Measurements from ENCODE around the gene HSPA4L. TPM values are rescaled to one million over a fixed set of nuclear protein-coding genes. Genes with fewer than 3 reads are reported as not detected.
A peak's percentile ranks its signal among the peaks of the same experiment; 100 is the strongest.

HSPA4L gene
- total and polyA plus RNA-seq, 2 of the 4 experiments (the other 2 are of a cell fraction): 0.84 to 2.3 TPM

DNA sequence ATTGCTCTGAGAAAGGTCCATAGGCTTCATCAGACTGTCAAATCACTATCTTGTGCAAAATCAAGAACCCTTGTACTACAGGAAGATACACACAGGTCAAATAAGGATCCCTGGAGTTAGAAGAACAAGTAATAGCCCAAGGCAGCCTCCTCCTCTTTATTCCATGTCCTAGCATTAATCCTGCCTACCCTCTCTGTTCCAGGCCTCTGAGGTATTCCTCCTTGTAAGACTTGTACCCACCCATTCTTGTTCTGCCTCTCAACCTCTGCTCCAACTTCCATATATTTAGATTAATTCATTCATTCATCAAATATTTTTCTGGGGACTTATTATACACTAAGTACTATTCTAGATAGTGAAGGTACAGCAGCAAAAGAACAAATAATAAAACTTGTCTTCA, 88.2 kb downstream of the HSPA4L start:
- Histone ChIP-seq H2BK20ac (ENCODE audit: low read depth, low read length) (no peak overlapping the region), H2AFZ (replicated peaks; ENCODE audit: low read length, poor library complexity) (no peak overlapping the region), H2AK9ac (replicated peaks; ENCODE audit: low read depth, low read length, poor library complexity) (no peak overlapping the region), H2BK15ac (ENCODE audit: low read depth, low read length) (no peak overlapping the region), H3K14ac (replicated peaks; ENCODE audit: low read depth, low read length) (0 out of 2 replicates have a peak overlapping the region, but pooled peaks have one; percentile 3), H3K4ac (ENCODE audit: low read depth, low read length) (no peak overlapping the region), H3K4me2 (ENCODE audit: low read depth, low read length) (no peak overlapping the region), H4K8ac (ENCODE audit: low read depth in 2 of 2, low read length in 2 of 2) (no peak overlapping the region), H2BK120ac (ENCODE audit: low read depth, low read length) (no peak overlapping the region), H2BK5ac (ENCODE audit: low read depth, low read length, poor library complexity, severe bottlenecking) (no peak overlapping the region), H3K18ac (ENCODE audit: low read depth, low read length) (no peak overlapping the region), H4K5ac (ENCODE audit: low read depth, low read length) (peak overlapping the region; percentile 58; the same call in 1 of the 2 replicates), H3K27me3 (ENCODE audit: control insufficient read depth, insufficient read depth, low read length) (no peaks in the 10 kb centered on the region), H3K9me1 (ENCODE audit: insufficient read depth, low read length) (no peaks in the 10 kb centered on the region), H3K27ac (ENCODE audit: insufficient read depth, low read length) (no peak overlapping the region), H3K36me3 (ENCODE audit: control insufficient read depth, insufficient read depth, low read length) (no peaks in the 10 kb centered on the region), H3K9me3 (ENCODE audit: control insufficient read depth, insufficient read depth, low read length) (no peaks in the 10 kb centered on the region), H3K56ac (ENCODE audit: extremely low read depth, insufficient read depth, low read length) (no peak overlapping the region), H4K20me1 (ENCODE audit: insufficient read depth, low read length) (no peaks in the 10 kb centered on the region), H3K23ac (ENCODE audit: low read depth, low read length) (no peak overlapping the region), H3K4me1 (ENCODE audit: control insufficient read depth, insufficient read depth, low read length) (peaks cover 6% of the 10 kb centered on the region), H2AK5ac (ENCODE audit: low read depth, low read length) (no peak overlapping the region), H3K79me1 (ENCODE audit: low read depth in 1 of 2, low read length in 2 of 2) (peaks cover 0 to 11% of the 10 kb centered on the region in 2 experiments; a peak in 1 of 4 replicates), H3K4me3 (ENCODE audit: insufficient read depth, low read depth, low read length) (no peak overlapping the region), H4K91ac (ENCODE audit: insufficient read depth, low read depth, low read length) (no peak overlapping the region), H3K9ac (ENCODE audit: low read depth, low read length) (no peak overlapping the region)
- ATAC-seq (ENCODE audit: low read depth): no peak; the same call in 1 of the 2 replicates
- TF ChIP-seq USF2 (IDR thresholded peaks at IDR 0.05; ENCODE audit: low read depth, low read length) (no peak), SMC3 (IDR thresholded peaks at IDR 0.05; ENCODE audit: low read depth, low read length) (no peak), ELK1 (IDR thresholded peaks at IDR 0.05; ENCODE audit: borderline replicate concordance, low read depth, low read length) (no peak), MAFK (IDR thresholded peaks at IDR 0.05; ENCODE audit: low read depth, low read length) (no peak), RCOR1 (IDR thresholded peaks at IDR 0.05; ENCODE audit: insufficient replicate concordance, low read length) (no peak)
- intact Hi-C loops (cut with micrococcal nuclease) (no loop called here), in situ Hi-C loops (cut with MboI; ENCODE audit: low sequenced_read_pairs) (no loop called here), dilution Hi-C loops (cut with HindIII; ENCODE audit: low sequenced_read_pairs, unreplicated experiment) (no loop called here)
- ChIA-PET POLR2A (ENCODE audit: unreplicated experiment) (no interaction called here), CTCF (interaction anchor here (0.6 kb wide), 1 partner anchor 14 kb away, joined by 3 read pairs; no protein-coding TSS in a partner anchor)
- no peak for DNase-seq
- BruUV-seq (replicated peaks): no TSS peak
